Spleen (tissue), 11 donors: ENCODE results near the gene EGFR. TPM values are rescaled to one million over a fixed set of nuclear protein-coding genes. Genes with fewer than 3 reads are reported as not detected.

Experiments
- DNase-seq: peaks from one replicate; pipeline ENCODE4 v3.0.0-alpha.2; 2020
- H3K27ac ChIP-seq, 8 donors: fragments of 200-600 bp; sonication (generic) in 7 of 8; 1 replicate in 4 of 8; 2 replicates in 4 of 8; pipeline versions ENCODE4 v1.5.0 to v1.8.0; 2016 to 2021; ENCODE audit warnings: inconsistent platforms in 4 of 8, mild to moderate bottlenecking in 4 of 8, moderate library complexity in 1 of 8
- H3K27me3 ChIP-seq, 7 donors: fragments of 200-600 bp; sonication (generic) in 6 of 7; replicated peaks in 1 of 7; 1 replicate in 4 of 7; 2 replicates in 3 of 7; pipeline versions ENCODE4 v1.5.0 to v1.8.0; 2016 to 2021; ENCODE audit warnings: inconsistent platforms in 3 of 7, mild to moderate bottlenecking in 1 of 7
- H3K36me3 ChIP-seq, 6 donors: fragments of 200-600 bp; sonication (generic) in 5 of 6; 1 replicate in 4 of 6; 2 replicates in 2 of 6; pipeline versions ENCODE4 v1.5.0 to v1.8.0; 2016 to 2021; ENCODE audit warnings: inconsistent platforms in 2 of 6
- H3K4me1 ChIP-seq, 6 donors: fragments of 200-600 bp; sonication (generic) in 5 of 6; 1 replicate in 3 of 6; 2 replicates in 3 of 6; pipeline versions ENCODE4 v1.5.0 to v1.8.0; 2016 to 2021; ENCODE audit warnings: inconsistent platforms in 3 of 6
- H3K4me3 ChIP-seq, 8 donors: fragments of 200-600 bp; sonication (generic) in 7 of 8; 1 replicate in 4 of 8; 2 replicates in 4 of 8; pipeline versions ENCODE4 v1.5.0 to v1.8.0; 2016 to 2021; ENCODE audit warnings: inconsistent platforms in 4 of 8, mild to moderate bottlenecking in 4 of 8, moderate library complexity in 2 of 8
- H3K9me3 ChIP-seq, 8 donors: fragments of 200-600 bp; sonication (generic) in 7 of 8; 1 replicate in 4 of 8; 2 replicates in 4 of 8; pipeline versions ENCODE4 v1.5.0 to v1.8.0; 2016 to 2021; ENCODE audit warnings: inconsistent platforms in 4 of 8
- CTCF ChIP-seq, 11 experiments: fragments of 200-600 bp in 7 of 11; fragments of 450-650 bp in 4 of 11; sonication (generic) in 4 of 11; IDR thresholded peaks in 8 of 11; conservative IDR thresholded peaks in 3 of 11; 1 replicate in 7 of 11; 2 replicates in 4 of 11; pipeline versions ENCODE4 v1.4.0 to v1.8.0; 2016 to 2021; ENCODE audit warnings: antibody characterized with exemption in 11 of 11, inconsistent platforms in 4 of 11, mild to moderate bottlenecking in 1 of 11
- POLR2A ChIP-seq, 3 donors: fragments of 450-650 bp; IDR thresholded peaks; one replicate each; pipeline ENCODE4 v1.5.1; 2017; ENCODE audit warnings: antibody characterized with exemption in 3 of 3, mild to moderate bottlenecking in 1 of 3
- POLR2AphosphoS5 ChIP-seq, 3 donors: sonication (generic); formaldehyde crosslinking; IDR thresholded peaks; one replicate each; pipeline ENCODE4 v1.5.1; 2017; ENCODE audit warnings: antibody characterized with exemption in 3 of 3
- WGBS, 5 donors: extraction: QIAGEN DNeasy Blood & Tissue Kit in 3 of 5; methylation state at CpG; one replicate each; pipeline versions ENCODE4 v1.1.5 to v1.1.7; 2013 to 2018; 5-methylcytosine and 5-hydroxymethylcytosine counted together
- intact Hi-C: fragments of 100-400 bp; cut with DNase I; formaldehyde crosslinking; loops from one replicate; pipeline ENCODE4 v1.15.0; 2023; ENCODE audit warnings: low total_unique reads
- polyA plus RNA-seq, 3 donors: library from polyadenylated mRNA; stranded (reverse); fragments of 200-250 nt; gene quantifications; one replicate each; pipeline ENCODE4 v1.2.1, GENCODE V29; 2013
- total RNA-seq, 7 donors: library from RNA; depleted of rRNA in 3 of 7; stranded (reverse); fragments of >200 nt in 3 of 7; fragmentation: NEBNext Ultra II Directional in 4 of 7; extraction: Animal tissue kit (Norgen Biotek cat#: 25700) in 4 of 7; gene quantifications; one replicate each; pipeline versions ENCODE4 v1.1.0 to v1.2.1, GENCODE V29; 2016 to 2021
- donor health status: healthy with polysubstance abuse.
- donor health status: DM: no; HTN: no; CAD: no; lungs with moderate emphysema.
- donor health status: DM: no; HTN: no; CAD: no.
- donor health status: Bipolar disorder and iron deficiency.
- donor health status: healthy.
- donor health status: DM: no; HTN: no; CAD: no.
- donor health status: DM: yes; HTN: yes; CAD: no.

Gene EGFR
- total and polyA plus RNA-seq, 10 donors: 1.1 to 35.2 (median 24.5) TPM

- Histone ChIP-seq H3K9me3 (no peaks in the 10 kb centered on the region), H3K27me3 (peaks cover 0 to 18% (median 0%) of the 10 kb centered on the region in 7 donors), H3K27ac (no peak overlapping the region), H3K4me1 (no peaks in the 10 kb centered on the region), H3K36me3 (no peaks in the 10 kb centered on the region), H3K4me3 (no peak overlapping the region)
- TF ChIP-seq CTCF (IDR thresholded peaks at IDR 0.05 in 8 of 11, conservative IDR thresholded peaks at IDR 0.05 in 3 of 11) (no peak), POLR2AphosphoS5 (IDR thresholded peaks at IDR 0.05) (no peak), POLR2A (IDR thresholded peaks at IDR 0.05) (no peak)
- DNase-seq: no peak
- intact Hi-C loops: no loop called here
- WGBS, 5 donors: 84 to 93% (median 90%) methylated on average over 11 of the region's 11 CpGs
These were observed 93.2 kb downstream of the EGFR start for GRCh38 chr7:55112056-55112455.

DNA sequence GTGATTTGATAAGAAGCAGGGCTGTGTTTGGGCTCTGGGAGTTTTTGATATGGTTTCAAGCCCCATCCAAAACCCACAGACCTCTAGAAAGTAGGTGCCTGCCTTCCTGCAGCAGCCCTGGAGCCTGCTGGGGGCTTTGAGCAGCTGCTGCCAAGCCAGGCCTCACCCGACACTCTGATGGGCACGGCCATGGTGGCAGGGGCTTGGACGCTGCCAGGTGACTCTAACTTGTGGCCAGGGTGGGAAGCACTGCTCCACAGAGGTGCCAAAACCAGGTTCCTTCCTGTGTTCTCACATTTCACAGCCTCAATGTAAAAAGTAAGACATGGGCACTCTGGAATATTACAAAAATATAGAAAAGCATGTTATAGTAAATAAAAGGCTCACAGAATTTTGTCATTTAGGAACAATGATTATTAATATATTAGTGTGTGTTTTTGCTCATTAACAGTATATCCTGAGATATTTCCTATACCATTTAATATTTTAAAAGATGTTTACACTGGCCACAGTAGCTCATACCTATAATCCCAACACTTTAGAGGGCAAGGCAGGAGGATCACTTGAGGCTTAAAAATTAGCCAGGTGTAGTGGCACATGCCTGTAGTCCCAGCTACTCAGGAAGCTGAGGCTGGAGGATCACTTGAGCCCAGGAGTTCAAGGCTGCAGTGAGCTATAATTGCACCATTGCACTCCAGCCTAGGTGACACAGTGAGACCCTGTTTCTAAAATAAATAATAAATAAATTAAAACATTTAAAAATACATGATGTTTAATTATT is 95.1 kb downstream of the EGFR start:
- no peaks in the 10 kb centered on the region for H3K4me1 ChIP-seq
- H3K36me3 ChIP-seq: no peaks in the 10 kb centered on the region
- intact Hi-C loops: no loop called here
- H3K27ac ChIP-seq: no peak overlapping the region
- no peaks in the 10 kb centered on the region for H3K9me3 ChIP-seq
- TF ChIP-seq POLR2AphosphoS5 (IDR thresholded peaks at IDR 0.05): no peak
- no peak for TF ChIP-seq POLR2A (IDR thresholded peaks at IDR 0.05)
- no peak for TF ChIP-seq CTCF (IDR thresholded peaks at IDR 0.05 in 8 of 11, conservative IDR thresholded peaks at IDR 0.05 in 3 of 11)
- 66 to 81% (median 74%) methylated on average over 3 of the region's 3 CpGs for WGBS, 5 donors
- DNase-seq: no peak
- no peak overlapping the region for H3K4me3 ChIP-seq
- peaks cover 0 to 18% (median 0%) of the 10 kb centered on the region in 7 donors for H3K27me3 ChIP-seq

- Histone ChIP-seq H3K9me3 (no peaks in the 10 kb centered on the region), H3K4me1 (peaks cover 0 to 13% (median 0%) of the 10 kb centered on the region in 6 donors), H3K27ac (no peak overlapping the region), H3K36me3 (no peaks in the 10 kb centered on the region), H3K27me3 (peaks cover 0 to 2% (median 0%) of the 10 kb centered on the region in 7 donors), H3K4me3 (no peak overlapping the region)
- DNase-seq: no peak
- WGBS, 5 donors: 80 to 92% (median 87%) methylated on average over 7 of the region's 7 CpGs
- intact Hi-C loops: no loop called here
- TF ChIP-seq CTCF (IDR thresholded peaks at IDR 0.05 in 8 of 11, conservative IDR thresholded peaks at IDR 0.05 in 3 of 11): no peak
- no peak for TF ChIP-seq POLR2AphosphoS5 (IDR thresholded peaks at IDR 0.05)
- no peak for TF ChIP-seq POLR2A (IDR thresholded peaks at IDR 0.05)
These were observed 98.5 kb downstream of the EGFR start for GRCh38 chr7:55117286-55117685.

DNA sequence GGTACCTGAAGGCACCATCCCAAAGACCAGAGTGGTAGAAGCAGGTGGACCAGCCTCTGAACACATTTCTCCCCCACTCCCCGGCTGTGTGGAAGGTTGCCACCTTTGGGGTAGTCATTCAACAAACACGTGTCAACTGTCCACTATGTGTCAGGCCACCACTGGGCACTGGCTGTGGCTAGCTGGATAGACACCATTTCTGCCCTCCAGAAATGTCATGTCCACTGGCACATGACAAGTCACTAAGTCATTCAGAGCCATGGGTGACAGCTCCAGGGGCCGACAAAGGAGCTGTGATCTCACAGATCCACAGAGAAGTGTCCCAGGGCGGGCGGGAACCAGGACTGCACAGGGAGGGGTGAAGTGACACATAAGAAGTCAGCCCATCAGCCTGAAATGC is 99.6 kb downstream of the EGFR start:
- 87 to 92% (median 91%) methylated on average over 5 of the region's 5 CpGs for WGBS, 5 donors
- Histone ChIP-seq H3K36me3 (no peaks in the 10 kb centered on the region), H3K27ac (no peak overlapping the region), H3K4me3 (no peak overlapping the region), H3K4me1 (peaks cover 0 to 13% (median 0%) of the 10 kb centered on the region in 6 donors), H3K9me3 (no peaks in the 10 kb centered on the region), H3K27me3 (no peaks in the 10 kb centered on the region)
- TF ChIP-seq CTCF (IDR thresholded peaks at IDR 0.05 in 8 of 11, conservative IDR thresholded peaks at IDR 0.05 in 3 of 11) (no peak), POLR2AphosphoS5 (IDR thresholded peaks at IDR 0.05) (no peak), POLR2A (IDR thresholded peaks at IDR 0.05) (no peak)
- intact Hi-C loops: no loop called here
- no peak for DNase-seq
